ENCODE results near the gene LMCD1.

DNA sequence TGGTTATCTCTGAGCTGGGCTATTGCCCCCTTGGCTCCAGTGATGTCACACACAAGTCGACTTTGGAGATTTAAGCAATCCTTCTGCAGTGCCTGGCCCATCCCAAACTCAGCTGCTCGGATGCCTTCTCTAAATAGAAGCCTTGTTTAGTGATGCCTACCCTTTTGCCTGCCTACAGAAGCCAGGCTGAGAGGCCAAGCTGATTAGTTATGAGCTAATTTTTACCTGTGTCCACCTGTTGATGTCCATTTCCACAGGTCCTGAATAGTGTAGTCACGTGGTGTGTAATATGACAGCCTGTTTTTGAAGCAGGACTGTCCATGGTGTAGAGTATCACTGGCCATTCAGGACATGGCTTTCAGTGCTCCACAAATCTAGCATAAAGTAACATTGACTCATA lies 97.5 kb downstream of the LMCD1 start:
- TF ChIP-seq, protein P1, sequence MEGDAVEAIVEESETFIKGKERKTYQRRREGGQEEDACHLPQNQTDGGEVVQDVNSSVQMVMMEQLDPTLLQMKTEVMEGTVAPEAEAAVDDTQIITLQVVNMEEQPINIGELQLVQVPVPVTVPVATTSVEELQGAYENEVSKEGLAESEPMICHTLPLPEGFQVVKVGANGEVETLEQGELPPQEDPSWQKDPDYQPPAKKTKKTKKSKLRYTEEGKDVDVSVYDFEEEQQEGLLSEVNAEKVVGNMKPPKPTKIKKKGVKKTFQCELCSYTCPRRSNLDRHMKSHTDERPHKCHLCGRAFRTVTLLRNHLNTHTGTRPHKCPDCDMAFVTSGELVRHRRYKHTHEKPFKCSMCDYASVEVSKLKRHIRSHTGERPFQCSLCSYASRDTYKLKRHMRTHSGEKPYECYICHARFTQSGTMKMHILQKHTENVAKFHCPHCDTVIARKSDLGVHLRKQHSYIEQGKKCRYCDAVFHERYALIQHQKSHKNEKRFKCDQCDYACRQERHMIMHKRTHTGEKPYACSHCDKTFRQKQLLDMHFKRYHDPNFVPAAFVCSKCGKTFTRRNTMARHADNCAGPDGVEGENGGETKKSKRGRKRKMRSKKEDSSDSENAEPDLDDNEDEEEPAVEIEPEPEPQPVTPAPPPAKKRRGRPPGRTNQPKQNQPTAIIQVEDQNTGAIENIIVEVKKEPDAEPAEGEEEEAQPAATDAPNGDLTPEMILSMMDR (conservative IDR thresholded peaks at IDR 0.05 in 1 of 2, IDR thresholded peaks at IDR 0.05 in 1 of 2; ENCODE audit: low read depth in 1 of 2, low read length in 2 of 2), result no peak
- TF ChIP-seq EZH2 (IDR thresholded peaks at IDR 0.05; ENCODE audit: low read length, missing control alignments), result no peak
